Measurements from ENCODE around the gene ZNF786. TPM values are rescaled to one million over a fixed set of nuclear protein-coding genes. Genes with fewer than 3 reads are reported as not detected.
"Not testable (repeated sequence)": the region's sequence is repeated elsewhere in the genome, so short reads cannot be mapped to it uniquely, and the experiment has no call there.

Gene ZNF786
- total and polyA plus RNA-seq, 4 donors, result 2.0 to 5.9 (median 4.4) TPM

DNA sequence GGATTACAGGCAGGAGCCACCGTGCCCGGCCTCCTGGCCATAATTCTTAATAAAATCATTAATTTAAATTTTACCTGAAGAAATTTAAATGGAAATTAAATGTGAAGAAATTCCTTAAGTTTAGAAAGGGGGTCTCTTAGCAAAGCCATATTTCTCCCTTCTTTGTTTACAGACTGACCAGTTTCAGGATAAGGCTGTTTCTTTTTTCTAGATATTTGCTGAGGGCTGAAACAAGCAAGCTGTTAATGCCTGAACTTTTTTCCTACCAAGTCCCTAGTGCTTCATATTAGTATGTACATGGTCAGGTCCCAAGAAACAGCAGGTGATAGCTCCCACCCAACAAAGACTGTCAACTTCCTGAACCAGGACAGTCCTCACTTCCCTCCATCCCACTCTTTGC is 44.1 kb downstream of the ZNF786 start:
- ATAC-seq (ENCODE audit: insufficient read depth, low FRiP score), result no peak
- peak in 2 of 3 donors; percentile 56 to 73 for DNase-seq
- Histone ChIP-seq H3K27ac (ENCODE audit: low read depth in 1 of 2, low read length in 1 of 2) (no peak overlapping the region), H3K9me3 (ENCODE audit: control insufficient read depth in 4 of 4, insufficient read depth in 3 of 4, low read length in 3 of 4) (peaks cover 0 to 2% (median 0%) of the 10 kb centered on the region in 4 donors), H3K9ac (ENCODE audit: insufficient read depth in 1 of 2, low read length in 2 of 2) (no peak overlapping the region), H3K4me3 (no peak overlapping the region), H3K4me1 (ENCODE audit: control insufficient read depth in 5 of 5, insufficient read depth in 5 of 5, low read length in 5 of 5) (peaks cover 0 to 5% (median 0%) of the 10 kb centered on the region in 5 donors), H3K27me3 (ENCODE audit: control insufficient read depth in 3 of 3, insufficient read depth in 3 of 3, low read length in 2 of 3) (no peaks in the 10 kb centered on the region), H3K36me3 (ENCODE audit: control insufficient read depth in 4 of 4, insufficient read depth in 4 of 4, low read length in 4 of 4) (no peaks in the 10 kb centered on the region)
- WGBS, 2 donors, result 95 to 97% methylated on average over 2 of the region's 2 CpGs
- TF ChIP-seq, protein P1, sequence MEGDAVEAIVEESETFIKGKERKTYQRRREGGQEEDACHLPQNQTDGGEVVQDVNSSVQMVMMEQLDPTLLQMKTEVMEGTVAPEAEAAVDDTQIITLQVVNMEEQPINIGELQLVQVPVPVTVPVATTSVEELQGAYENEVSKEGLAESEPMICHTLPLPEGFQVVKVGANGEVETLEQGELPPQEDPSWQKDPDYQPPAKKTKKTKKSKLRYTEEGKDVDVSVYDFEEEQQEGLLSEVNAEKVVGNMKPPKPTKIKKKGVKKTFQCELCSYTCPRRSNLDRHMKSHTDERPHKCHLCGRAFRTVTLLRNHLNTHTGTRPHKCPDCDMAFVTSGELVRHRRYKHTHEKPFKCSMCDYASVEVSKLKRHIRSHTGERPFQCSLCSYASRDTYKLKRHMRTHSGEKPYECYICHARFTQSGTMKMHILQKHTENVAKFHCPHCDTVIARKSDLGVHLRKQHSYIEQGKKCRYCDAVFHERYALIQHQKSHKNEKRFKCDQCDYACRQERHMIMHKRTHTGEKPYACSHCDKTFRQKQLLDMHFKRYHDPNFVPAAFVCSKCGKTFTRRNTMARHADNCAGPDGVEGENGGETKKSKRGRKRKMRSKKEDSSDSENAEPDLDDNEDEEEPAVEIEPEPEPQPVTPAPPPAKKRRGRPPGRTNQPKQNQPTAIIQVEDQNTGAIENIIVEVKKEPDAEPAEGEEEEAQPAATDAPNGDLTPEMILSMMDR (IDR thresholded peaks at IDR 0.05; ENCODE audit: control extremely low read depth, extremely low read depth), result no peak

DNA sequence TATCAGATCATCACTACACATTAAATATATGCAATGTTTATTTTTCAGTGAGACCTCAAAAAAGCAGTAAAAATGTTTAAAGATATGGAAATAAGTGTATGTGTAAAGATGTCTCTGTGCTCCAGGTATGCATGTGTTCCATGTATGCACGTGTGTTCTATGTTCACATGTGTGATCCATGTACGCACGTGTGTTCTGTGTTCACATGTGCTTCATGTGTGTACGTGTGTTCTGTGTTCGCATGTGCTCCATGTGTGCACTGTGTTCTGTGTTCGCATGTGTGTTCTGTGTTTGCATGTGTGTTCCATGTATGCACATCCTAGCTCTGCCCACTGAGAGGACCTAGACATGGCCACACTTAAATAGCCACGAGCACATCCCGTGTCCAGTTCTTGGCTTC is 46.6 kb downstream of the ZNF786 start:
- 93 to 95% methylated on average over 8 of the region's 8 CpGs for WGBS, 2 donors
- ATAC-seq (ENCODE audit: insufficient read depth, low FRiP score), result no peak
- TF ChIP-seq, protein P1 (IDR thresholded peaks at IDR 0.05; ENCODE audit: control extremely low read depth, extremely low read depth), result no peak

DNA sequence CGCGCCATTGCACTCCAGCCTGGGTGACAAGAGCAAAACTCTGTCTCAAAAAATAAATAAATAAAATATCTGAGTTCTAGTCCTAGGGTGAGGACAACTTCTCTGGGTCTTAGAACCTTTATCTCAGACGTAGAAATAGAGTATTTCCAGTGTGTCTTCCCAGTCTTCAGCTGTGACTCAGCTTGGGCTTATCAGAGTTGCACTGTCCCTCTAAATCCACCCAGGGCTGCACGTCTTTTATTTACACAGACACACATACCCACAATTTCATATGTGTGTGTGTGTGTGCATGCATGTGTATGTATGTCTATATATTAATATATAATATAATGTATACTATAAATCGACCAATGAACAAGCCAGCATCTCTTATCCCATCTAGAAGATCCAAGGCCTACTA is 49.2 kb downstream of the ZNF786 start:
- Histone ChIP-seq H3K4me1 (ENCODE audit: control insufficient read depth in 5 of 5, insufficient read depth in 5 of 5, low read length in 5 of 5) (no peaks in the 10 kb centered on the region), H3K9ac (ENCODE audit: insufficient read depth in 1 of 2, low read length in 2 of 2) (no peak overlapping the region), H3K9me3 (ENCODE audit: control insufficient read depth in 4 of 4, insufficient read depth in 3 of 4, low read length in 3 of 4) (no peaks in the 10 kb centered on the region), H3K27me3 (ENCODE audit: control insufficient read depth in 3 of 3, insufficient read depth in 3 of 3, low read length in 2 of 3) (no peaks in the 10 kb centered on the region), H3K4me3 (no peak overlapping the region), H3K27ac (ENCODE audit: low read depth in 1 of 2, low read length in 1 of 2) (no peak overlapping the region), H3K36me3 (ENCODE audit: control insufficient read depth in 4 of 4, insufficient read depth in 4 of 4, low read length in 4 of 4) (no peaks in the 10 kb centered on the region)
- TF ChIP-seq, protein P1 (IDR thresholded peaks at IDR 0.05; ENCODE audit: control extremely low read depth, extremely low read depth), result no peak
- DNase-seq (no peak), ATAC-seq (ENCODE audit: insufficient read depth, low FRiP score) (no peak)
- WGBS, 2 donors, result 81 to 92% methylated on average over 5 of the region's 5 CpGs

More for the DNA sequence above, 46.6 kb downstream of the ZNF786 start:
- no peak overlapping the region for H3K27ac ChIP-seq (ENCODE audit: low read depth in 1 of 2, low read length in 1 of 2)
- no peak overlapping the region for H3K9ac ChIP-seq (ENCODE audit: insufficient read depth in 1 of 2, low read length in 2 of 2)
- H3K4me3 ChIP-seq, result no peak overlapping the region
- no peaks in the 10 kb centered on the region for H3K27me3 ChIP-seq (ENCODE audit: control insufficient read depth in 3 of 3, insufficient read depth in 3 of 3, low read length in 2 of 3)
- H3K4me1 ChIP-seq (ENCODE audit: control insufficient read depth in 5 of 5, insufficient read depth in 5 of 5, low read length in 5 of 5), result peaks cover 0 to 5% (median 0%) of the 10 kb centered on the region in 5 donors
- H3K9me3 ChIP-seq (ENCODE audit: control insufficient read depth in 4 of 4, insufficient read depth in 3 of 4, low read length in 3 of 4), result peaks cover 0 to 2% (median 0%) of the 10 kb centered on the region in 4 donors
- no peak for DNase-seq
- no peaks in the 10 kb centered on the region for H3K36me3 ChIP-seq (ENCODE audit: control insufficient read depth in 4 of 4, insufficient read depth in 4 of 4, low read length in 4 of 4)

DNA sequence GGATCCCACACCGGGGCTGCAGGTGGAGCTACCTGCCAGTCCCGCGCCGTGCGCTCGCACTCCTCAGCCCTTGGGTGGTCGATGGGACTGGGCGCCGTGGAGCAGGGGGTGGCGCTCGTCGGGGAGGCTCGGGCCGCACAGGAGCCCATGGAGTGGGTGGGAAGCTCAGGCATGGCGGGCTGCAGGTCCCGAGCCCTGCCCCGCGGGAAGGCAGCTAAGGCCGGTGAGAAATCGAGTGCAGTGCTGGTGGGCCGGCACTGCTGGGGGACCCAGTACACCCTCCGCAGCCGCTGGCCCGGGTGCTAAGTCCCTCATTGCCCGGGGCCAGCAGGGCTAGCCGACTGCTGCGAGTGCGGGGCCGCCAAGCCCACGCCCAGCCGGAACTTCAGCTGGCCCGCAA is 51.9 kb downstream of the ZNF786 start:
- 94 to 96% methylated on average over 16 to 32 of the region's 32 CpGs for WGBS, 2 donors
- not testable (repeated sequence) for H3K4me1 ChIP-seq (ENCODE audit: control insufficient read depth in 5 of 5, insufficient read depth in 5 of 5, low read length in 5 of 5); H3K9me3 ChIP-seq (ENCODE audit: control insufficient read depth in 4 of 4, insufficient read depth in 3 of 4, low read length in 3 of 4); ATAC-seq (ENCODE audit: insufficient read depth, low FRiP score); H3K27me3 ChIP-seq (ENCODE audit: control insufficient read depth in 3 of 3, insufficient read depth in 3 of 3, low read length in 2 of 3); H3K9ac ChIP-seq (ENCODE audit: insufficient read depth in 1 of 2, low read length in 2 of 2); H3K36me3 ChIP-seq (ENCODE audit: control insufficient read depth in 4 of 4, insufficient read depth in 4 of 4, low read length in 4 of 4); DNase-seq; H3K4me3 ChIP-seq; H3K27ac ChIP-seq (ENCODE audit: low read depth in 1 of 2, low read length in 1 of 2)

All from lung (tissue), 12 donors.